GM23248 (cell line): ENCODE data around the gene CDCA7L.

ENCODE experiments used
- EZH2 ChIP-seq: fragments of 200-600 bp; sonication (generic); IDR thresholded peaks from 2 replicates; pipeline ENCODE4 v1.6.1; 2018; ENCODE audit warnings: antibody characterized with exemption, mild to moderate bottlenecking; ENCODE audit not compliant: insufficient read depth, poor library complexity, severe bottlenecking
- EZH2phosphoT487 ChIP-seq: fragments of 200-600 bp; sonication (generic); IDR thresholded peaks from 2 replicates; pipeline ENCODE4 v1.6.1; 2018; ENCODE audit warnings: antibody characterized with exemption, moderate library complexity, mild to moderate bottlenecking, low read depth; ENCODE audit not compliant: insufficient read depth

- no peak for TF ChIP-seq EZH2
- no peak for TF ChIP-seq EZH2phosphoT487
Measured at GRCh38 chr7:21866731-21867130, 79.0 kb downstream of the CDCA7L start.
